ENCODE data around the gene ETV6.

GRCh38 chr12:11615481-11615880 lies 34.0 kb upstream of the ETV6 start:
- TF ChIP-seq POLR2A (IDR thresholded peaks at IDR 0.05) (no peak), CTCF (IDR thresholded peaks at IDR 0.05) (no peak)

Data from vagina (tissue), 2 donors.